NB4 (cell line): ENCODE data around the gene HIGD1A.

ENCODE experiments used
- MYC ChIP-seq: IDR thresholded peaks from 2 replicates; pipeline ENCODE4 v1.6.1; 2011; ENCODE audit warnings: low read depth, low read length
- POLR2A ChIP-seq: IDR thresholded peaks from 2 replicates; pipeline ENCODE4 v1.6.1; 2011; ENCODE audit warnings: mild to moderate bottlenecking; ENCODE audit not compliant: insufficient read length; ENCODE audit errors: extremely low read depth
- TF ChIP-seq, protein P1 (sequence below): IDR thresholded peaks from one replicate; pipeline ENCODE4 v1.5.1; 2012; ENCODE audit warnings: low read depth, low read length
- TF ChIP-seq, protein P2 (sequence below): IDR thresholded peaks from 2 replicates; pipeline ENCODE4 v1.6.1; 2011; ENCODE audit warnings: low read depth, low read length

DNA sequence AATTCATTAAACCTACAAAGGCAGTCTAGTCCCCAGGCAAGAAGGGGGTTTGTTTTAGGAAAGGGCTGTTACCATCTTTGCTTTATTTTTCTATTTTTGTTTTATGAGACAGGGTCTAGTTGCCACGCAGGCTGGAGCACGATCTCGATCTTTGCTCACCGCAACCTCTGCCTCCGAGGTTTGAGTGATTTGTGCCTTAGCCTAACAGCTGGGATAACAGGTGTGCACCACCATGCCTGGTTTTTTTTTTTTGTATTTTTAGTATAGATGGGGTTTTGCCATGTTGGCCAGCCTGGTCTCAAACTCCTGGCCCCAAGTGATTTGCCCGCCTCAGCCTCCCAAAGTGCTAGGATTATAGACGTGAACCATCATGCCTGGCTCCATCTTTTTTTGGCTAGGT is 4.9 kb downstream of the HIGD1A start:
- TF ChIP-seq, protein P1, sequence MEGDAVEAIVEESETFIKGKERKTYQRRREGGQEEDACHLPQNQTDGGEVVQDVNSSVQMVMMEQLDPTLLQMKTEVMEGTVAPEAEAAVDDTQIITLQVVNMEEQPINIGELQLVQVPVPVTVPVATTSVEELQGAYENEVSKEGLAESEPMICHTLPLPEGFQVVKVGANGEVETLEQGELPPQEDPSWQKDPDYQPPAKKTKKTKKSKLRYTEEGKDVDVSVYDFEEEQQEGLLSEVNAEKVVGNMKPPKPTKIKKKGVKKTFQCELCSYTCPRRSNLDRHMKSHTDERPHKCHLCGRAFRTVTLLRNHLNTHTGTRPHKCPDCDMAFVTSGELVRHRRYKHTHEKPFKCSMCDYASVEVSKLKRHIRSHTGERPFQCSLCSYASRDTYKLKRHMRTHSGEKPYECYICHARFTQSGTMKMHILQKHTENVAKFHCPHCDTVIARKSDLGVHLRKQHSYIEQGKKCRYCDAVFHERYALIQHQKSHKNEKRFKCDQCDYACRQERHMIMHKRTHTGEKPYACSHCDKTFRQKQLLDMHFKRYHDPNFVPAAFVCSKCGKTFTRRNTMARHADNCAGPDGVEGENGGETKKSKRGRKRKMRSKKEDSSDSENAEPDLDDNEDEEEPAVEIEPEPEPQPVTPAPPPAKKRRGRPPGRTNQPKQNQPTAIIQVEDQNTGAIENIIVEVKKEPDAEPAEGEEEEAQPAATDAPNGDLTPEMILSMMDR, result no peak
- TF ChIP-seq MYC (no peak), POLR2A (no peak)
- TF ChIP-seq, protein P2, sequence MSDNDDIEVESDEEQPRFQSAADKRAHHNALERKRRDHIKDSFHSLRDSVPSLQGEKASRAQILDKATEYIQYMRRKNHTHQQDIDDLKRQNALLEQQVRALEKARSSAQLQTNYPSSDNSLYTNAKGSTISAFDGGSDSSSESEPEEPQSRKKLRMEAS, result no peak
